Spinal cord (tissue), 10 donors: ENCODE measurements around the gene SMIM41. TPM values are rescaled to one million over a fixed set of nuclear protein-coding genes. Genes with fewer than 3 reads are reported as not detected.
A peak's percentile ranks its signal among the peaks of the same experiment; 100 is the strongest.

Experiments used
- DNase-seq, 6 donors: peaks; one replicate each; pipeline versions ENCODE4 v3.0.0 to v3.0.0-alpha.2; 2013 to 2015; ENCODE audit warnings: low spot score in 6 of 6, low read depth in 4 of 6
- H3K27ac ChIP-seq: one replicate; pipeline ENCODE4 v1.5.1; 2013; ENCODE audit warnings: low read depth, low read length, control low read depth
- H3K27me3 ChIP-seq: one replicate; pipeline ENCODE4 v1.6.1; 2013; ENCODE audit warnings: low read length; ENCODE audit not compliant: control insufficient read depth, insufficient read depth
- H3K36me3 ChIP-seq: one replicate; pipeline ENCODE4 v1.6.1; 2013; ENCODE audit warnings: low read length; ENCODE audit not compliant: control insufficient read depth, insufficient read depth
- H3K4me1 ChIP-seq: one replicate; pipeline ENCODE4 v1.6.1; 2013; ENCODE audit warnings: low read length; ENCODE audit not compliant: control insufficient read depth, insufficient read depth
- H3K4me3 ChIP-seq: one replicate; pipeline ENCODE4 v1.5.1; 2013; ENCODE audit warnings: low read depth, low read length, control low read depth
- H3K9me3 ChIP-seq: one replicate; pipeline ENCODE4 v1.6.1; 2013; ENCODE audit warnings: low read length; ENCODE audit not compliant: control insufficient read depth, insufficient read depth
- WGBS: methylation state at CpG from one replicate; pipeline ENCODE4 v1.1.5; 2013; ENCODE audit warnings: missing lambda C conversion rate; ENCODE audit not compliant: insufficient coverage; 5-methylcytosine and 5-hydroxymethylcytosine counted together
- polyA plus RNA-seq, 2 donors: library from polyadenylated mRNA; unstranded; fragments of 120-200 nt; gene quantifications; one replicate each; pipeline ENCODE4 v1.2.1, GENCODE V29; 2013; ENCODE audit not compliant: insufficient read length in 2 of 2
- total RNA-seq, 2 donors: library from RNA; depleted of rRNA in 1 of 2; stranded (reverse); fragments of 120-200 nt in 1 of 2; fragments of >200 nt in 1 of 2; gene quantifications; one replicate each; pipeline versions ENCODE4 v1.2.3 to v1.2.4, GENCODE V29; 2013 to 2014
- donor health status: healthy.

Gene SMIM41
- total and polyA plus RNA-seq, 4 donors, result 0.23 to 0.79 (median 0.46) TPM

- Histone ChIP-seq H3K4me3 (no peak overlapping the region), H3K9me3 (no peaks in the 10 kb centered on the region), H3K36me3 (peaks cover 56% of the 10 kb centered on the region), H3K4me1 (peaks cover 24% of the 10 kb centered on the region), H3K27me3 (no peaks in the 10 kb centered on the region), H3K27ac (no peak overlapping the region)
- no peak for DNase-seq
- 86% methylated on average over 21 of the region's 23 CpGs for WGBS
These were observed 5.7 kb upstream of the SMIM41 start for GRCh38 chr12:52073531-52074381.

DNA sequence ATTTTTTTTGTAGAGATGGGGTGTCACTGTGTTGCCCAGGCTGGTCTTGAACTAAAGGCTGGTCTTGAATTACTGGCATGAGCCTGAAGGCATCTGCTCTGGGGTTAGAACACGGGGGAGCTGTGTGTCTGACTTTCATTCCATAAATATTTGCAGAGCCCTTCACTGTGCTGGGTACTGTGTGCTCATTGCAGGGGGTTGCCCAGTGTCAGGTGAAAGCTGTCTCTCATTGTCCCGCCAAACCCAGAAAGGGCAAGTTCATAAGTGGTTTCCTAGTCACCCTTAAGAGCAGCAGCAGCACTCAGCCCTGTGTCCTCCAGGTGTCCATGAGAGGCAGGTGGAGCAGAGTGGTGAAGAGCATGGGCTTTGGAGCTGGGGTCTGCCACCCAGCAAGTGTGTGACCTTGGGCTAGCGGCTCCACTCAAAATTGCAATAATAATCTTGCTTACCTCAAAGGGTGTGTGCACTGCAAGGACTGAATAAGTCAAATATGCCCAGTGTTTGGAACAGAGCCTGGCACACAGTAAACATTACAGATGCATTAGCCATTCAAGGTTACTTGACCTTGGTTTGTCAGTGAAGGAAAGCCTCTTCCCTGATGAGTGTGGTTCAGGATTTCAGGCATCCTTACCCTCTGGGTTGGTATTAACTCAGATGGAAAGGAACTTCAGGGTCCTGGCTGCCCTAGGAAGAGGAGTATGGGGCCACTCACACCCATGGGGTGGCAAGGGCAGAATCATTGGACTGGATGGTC, 4.4 kb upstream of the SMIM41 start:
- Histone ChIP-seq H3K27ac (no peak overlapping the region), H3K27me3 (no peaks in the 10 kb centered on the region), H3K4me3 (no peak overlapping the region), H3K4me1 (peaks cover 27% of the 10 kb centered on the region), H3K36me3 (peaks cover 67% of the 10 kb centered on the region), H3K9me3 (no peaks in the 10 kb centered on the region)
- DNase-seq, result no peak
- 100% methylated on average over 2 of the region's 3 CpGs for WGBS

GRCh38 chr12:52076811-52077210, 2.7 kb upstream of the SMIM41 start:
- Histone ChIP-seq H3K27me3 (no peaks in the 10 kb centered on the region), H3K36me3 (peaks cover 79% of the 10 kb centered on the region), H3K4me1 (peaks cover 30% of the 10 kb centered on the region), H3K4me3 (no peak overlapping the region), H3K9me3 (no peaks in the 10 kb centered on the region), H3K27ac (no peak overlapping the region)
- DNase-seq, result no peak
- WGBS, result 96% methylated on average over 16 of the region's 16 CpGs

DNA sequence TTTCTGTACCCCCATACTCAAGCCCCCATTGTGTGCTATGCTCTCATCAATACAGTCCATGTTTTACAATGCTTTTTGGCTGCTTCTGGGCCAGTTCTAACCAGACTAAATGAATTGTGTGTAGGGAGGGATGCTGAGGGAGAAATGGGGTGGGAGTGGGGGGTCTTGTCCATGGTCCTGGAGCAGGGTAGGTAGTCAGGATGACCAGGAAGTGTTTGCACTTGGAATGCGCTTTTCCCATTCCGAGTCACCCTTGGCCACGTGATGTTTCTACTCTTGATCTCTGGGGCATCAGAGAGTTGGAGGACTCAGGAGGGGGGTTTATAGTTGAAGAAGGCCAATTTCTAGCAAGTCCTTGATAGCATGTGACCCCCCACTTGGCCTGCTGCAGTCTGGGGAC, 1.2 kb upstream of the SMIM41 start:
- DNase-seq, result no peak
- H3K27ac ChIP-seq, result no peak overlapping the region
- peaks cover 72% of the 10 kb centered on the region for H3K36me3 ChIP-seq
- H3K9me3 ChIP-seq, result no peaks in the 10 kb centered on the region
- H3K4me3 ChIP-seq, result no peak overlapping the region
- no peaks in the 10 kb centered on the region for H3K27me3 ChIP-seq
- WGBS, result 95% methylated on average over 3 of the region's 3 CpGs
- peaks cover 44% of the 10 kb centered on the region for H3K4me1 ChIP-seq

- Histone ChIP-seq H3K27me3 (no peaks in the 10 kb centered on the region), H3K9me3 (no peaks in the 10 kb centered on the region), H3K27ac (no peak overlapping the region), H3K4me1 (peaks cover 41% of the 10 kb centered on the region), H3K36me3 (peaks cover 51% of the 10 kb centered on the region), H3K4me3 (no peak overlapping the region)
- WGBS, result 79% methylated on average over 8 of the region's 10 CpGs
- DNase-seq, result no peak
These were observed 1.1 kb downstream of the SMIM41 start for GRCh38 chr12:52080403-52081251.

DNA sequence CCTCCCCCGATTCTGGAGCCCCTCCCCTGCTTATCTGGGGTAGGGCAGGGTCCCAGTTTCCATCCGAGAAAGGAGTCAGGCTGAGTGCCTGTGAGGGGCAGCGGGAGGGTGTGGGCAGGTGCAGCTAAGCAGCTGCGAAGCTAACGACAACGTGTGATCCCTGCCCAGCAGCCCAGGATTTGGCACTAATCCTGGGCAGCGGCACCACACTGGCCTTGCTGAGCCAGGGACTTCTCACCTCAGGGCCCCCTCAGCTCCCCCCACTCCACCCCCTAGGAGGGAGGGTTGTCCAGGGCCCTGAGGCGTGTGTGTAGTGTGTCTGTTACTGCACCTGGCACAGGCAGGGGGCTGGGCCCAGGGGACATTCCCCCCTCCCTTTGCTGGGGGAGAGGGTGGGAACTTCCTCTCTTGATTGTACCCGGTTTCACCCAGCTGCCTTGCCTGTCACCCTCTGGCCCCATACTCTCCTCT, 1.8 kb downstream of the SMIM41 start:
- no peak overlapping the region for H3K27ac ChIP-seq
- no peak overlapping the region for H3K4me3 ChIP-seq
- H3K4me1 ChIP-seq, result peaks cover 41% of the 10 kb centered on the region
- WGBS, result 56% methylated on average over 3 of the region's 9 CpGs
- peaks cover 44% of the 10 kb centered on the region for H3K36me3 ChIP-seq
- no peaks in the 10 kb centered on the region for H3K9me3 ChIP-seq
- no peak for DNase-seq
- H3K27me3 ChIP-seq, result no peaks in the 10 kb centered on the region

DNA sequence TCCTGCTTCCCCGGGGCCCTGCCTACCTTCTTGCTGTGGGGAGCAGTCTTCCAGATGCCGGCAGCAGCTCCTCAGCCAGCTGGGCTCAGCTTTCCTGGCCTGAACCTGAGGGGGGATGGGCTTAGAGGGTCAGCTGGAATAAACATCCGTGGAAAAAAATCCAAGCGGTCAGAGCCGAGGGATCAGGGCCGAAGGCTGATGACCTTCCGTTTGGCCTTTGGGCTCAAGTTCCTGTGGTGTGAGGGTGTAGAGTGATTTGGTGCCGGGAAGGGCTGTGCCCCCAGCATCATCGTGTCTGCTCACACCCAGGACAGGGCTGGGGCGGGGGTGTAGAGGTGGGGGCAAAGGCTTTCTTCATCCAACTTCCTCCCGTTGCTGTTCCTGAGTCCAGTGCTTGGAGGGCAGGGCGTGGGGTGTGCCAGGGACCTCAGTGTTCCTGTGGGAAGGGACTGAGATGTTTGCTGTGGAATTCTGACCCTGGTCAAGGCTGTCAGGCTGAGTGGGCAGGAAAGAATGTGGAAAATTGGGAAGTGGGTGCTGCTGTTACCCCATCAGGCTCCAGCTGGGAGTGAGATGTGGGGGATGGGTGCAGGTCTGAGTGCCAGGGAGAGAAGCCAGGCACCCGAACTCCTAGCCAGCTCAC, 2.6 kb downstream of the SMIM41 start:
- Histone ChIP-seq H3K27ac (no peak overlapping the region), H3K9me3 (no peaks in the 10 kb centered on the region), H3K4me1 (peaks cover 41% of the 10 kb centered on the region), H3K4me3 (no peak overlapping the region), H3K36me3 (peaks cover 36% of the 10 kb centered on the region), H3K27me3 (no peaks in the 10 kb centered on the region)
- 44% methylated on average over 8 of the region's 13 CpGs for WGBS
- peak in 1 of 6 donors; percentile 8 for DNase-seq

GRCh38 chr12:52082669-52082987, 3.1 kb downstream of the SMIM41 start:
- DNase-seq, result peak in 1 of 6 donors; percentile 1
- WGBS, result 66% methylated on average over 2 of the region's 4 CpGs
- Histone ChIP-seq H3K36me3 (peaks cover 34% of the 10 kb centered on the region), H3K27ac (no peak overlapping the region), H3K9me3 (no peaks in the 10 kb centered on the region), H3K27me3 (no peaks in the 10 kb centered on the region), H3K4me3 (no peak overlapping the region), H3K4me1 (peaks cover 41% of the 10 kb centered on the region)
